ENCODE measurements around the gene BRCA2.

DNA sequence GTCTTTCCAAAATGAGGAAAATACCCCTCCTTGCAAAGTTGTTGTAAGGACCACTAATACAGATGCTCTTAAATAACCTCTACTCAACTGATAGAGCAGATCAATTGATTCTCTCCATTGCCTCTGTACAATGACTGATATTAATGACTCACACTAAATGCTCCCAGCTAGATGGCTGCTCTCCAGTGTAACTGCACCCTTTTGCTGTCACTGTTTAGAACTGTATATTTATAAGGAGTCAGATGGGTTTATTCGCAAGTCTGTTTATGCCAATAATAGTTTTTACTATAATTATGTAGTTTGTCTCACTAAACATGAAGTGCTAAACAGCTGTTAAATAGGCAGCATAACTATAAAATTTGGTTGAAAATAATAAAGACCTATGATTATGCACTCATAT lies 133.7 kb downstream of the BRCA2 start:
- TF ChIP-seq, protein P1, sequence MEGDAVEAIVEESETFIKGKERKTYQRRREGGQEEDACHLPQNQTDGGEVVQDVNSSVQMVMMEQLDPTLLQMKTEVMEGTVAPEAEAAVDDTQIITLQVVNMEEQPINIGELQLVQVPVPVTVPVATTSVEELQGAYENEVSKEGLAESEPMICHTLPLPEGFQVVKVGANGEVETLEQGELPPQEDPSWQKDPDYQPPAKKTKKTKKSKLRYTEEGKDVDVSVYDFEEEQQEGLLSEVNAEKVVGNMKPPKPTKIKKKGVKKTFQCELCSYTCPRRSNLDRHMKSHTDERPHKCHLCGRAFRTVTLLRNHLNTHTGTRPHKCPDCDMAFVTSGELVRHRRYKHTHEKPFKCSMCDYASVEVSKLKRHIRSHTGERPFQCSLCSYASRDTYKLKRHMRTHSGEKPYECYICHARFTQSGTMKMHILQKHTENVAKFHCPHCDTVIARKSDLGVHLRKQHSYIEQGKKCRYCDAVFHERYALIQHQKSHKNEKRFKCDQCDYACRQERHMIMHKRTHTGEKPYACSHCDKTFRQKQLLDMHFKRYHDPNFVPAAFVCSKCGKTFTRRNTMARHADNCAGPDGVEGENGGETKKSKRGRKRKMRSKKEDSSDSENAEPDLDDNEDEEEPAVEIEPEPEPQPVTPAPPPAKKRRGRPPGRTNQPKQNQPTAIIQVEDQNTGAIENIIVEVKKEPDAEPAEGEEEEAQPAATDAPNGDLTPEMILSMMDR (IDR thresholded peaks at IDR 0.05; ENCODE audit: insufficient read depth, low read length, poor library complexity, severe bottlenecking) = no peak
- no peak for TF ChIP-seq EZH2phosphoT487 (conservative IDR thresholded peaks at IDR 0.05; ENCODE audit: low read length)

Data from SU-DHL-6 (cell line).